OCI-LY7 (cell line): ENCODE results near the gene CEMIP2.

Source experiments
- EZH2phosphoT487 ChIP-seq: fragments of 200-600 bp; sonication (generic); IDR thresholded peaks from 2 replicates; pipeline ENCODE4 v1.6.1; 2018; ENCODE audit warnings: low read depth, borderline replicate concordance, mild to moderate bottlenecking, mixed run types, antibody characterized with exemption, low read length, moderate library complexity, mixed read lengths
- TF ChIP-seq, protein P1 (sequence below): fragments of 200-600 bp; sonication (generic); conservative IDR thresholded peaks from 2 replicates; pipeline ENCODE4 v1.5.1; 2014; ENCODE audit warnings: mild to moderate bottlenecking, antibody characterized with exemption, low read length, moderate library complexity, mixed read lengths

DNA sequence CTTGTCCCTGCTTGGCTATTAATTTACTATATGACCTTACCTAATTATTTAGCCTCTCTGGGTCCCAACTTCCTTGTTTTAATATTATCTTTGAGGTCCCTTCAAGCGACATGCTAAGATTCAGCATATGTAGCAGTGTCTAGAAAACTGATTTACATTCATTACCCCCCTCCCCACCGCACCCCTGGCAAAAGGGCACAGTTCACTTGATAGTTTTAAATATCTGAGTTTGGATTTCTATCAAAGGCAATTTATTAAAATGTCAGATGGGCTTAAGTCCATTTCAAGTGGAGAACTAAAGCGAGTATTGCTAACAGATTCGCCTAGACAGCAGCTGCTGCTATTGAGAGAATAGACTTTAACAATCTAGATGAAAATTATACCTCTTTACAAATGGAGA, 3.9 kb downstream of the CEMIP2 start:
- TF ChIP-seq, protein P1, sequence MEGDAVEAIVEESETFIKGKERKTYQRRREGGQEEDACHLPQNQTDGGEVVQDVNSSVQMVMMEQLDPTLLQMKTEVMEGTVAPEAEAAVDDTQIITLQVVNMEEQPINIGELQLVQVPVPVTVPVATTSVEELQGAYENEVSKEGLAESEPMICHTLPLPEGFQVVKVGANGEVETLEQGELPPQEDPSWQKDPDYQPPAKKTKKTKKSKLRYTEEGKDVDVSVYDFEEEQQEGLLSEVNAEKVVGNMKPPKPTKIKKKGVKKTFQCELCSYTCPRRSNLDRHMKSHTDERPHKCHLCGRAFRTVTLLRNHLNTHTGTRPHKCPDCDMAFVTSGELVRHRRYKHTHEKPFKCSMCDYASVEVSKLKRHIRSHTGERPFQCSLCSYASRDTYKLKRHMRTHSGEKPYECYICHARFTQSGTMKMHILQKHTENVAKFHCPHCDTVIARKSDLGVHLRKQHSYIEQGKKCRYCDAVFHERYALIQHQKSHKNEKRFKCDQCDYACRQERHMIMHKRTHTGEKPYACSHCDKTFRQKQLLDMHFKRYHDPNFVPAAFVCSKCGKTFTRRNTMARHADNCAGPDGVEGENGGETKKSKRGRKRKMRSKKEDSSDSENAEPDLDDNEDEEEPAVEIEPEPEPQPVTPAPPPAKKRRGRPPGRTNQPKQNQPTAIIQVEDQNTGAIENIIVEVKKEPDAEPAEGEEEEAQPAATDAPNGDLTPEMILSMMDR, result no peak
- TF ChIP-seq EZH2phosphoT487, result no peak
